GM12864 (cell line): Measurements from ENCODE around the gene SLC25A45.

Experiments
- DNase-seq: peaks from one replicate; pipeline ENCODE4 v3.0.0-alpha.2; 2011; ENCODE audit warnings: low read depth
- H3K4me3 ChIP-seq: 2 replicates; pipeline ENCODE4 v1.5.1; 2011; ENCODE audit warnings: mild to moderate bottlenecking, low read depth, low read length, control low read depth
- TF ChIP-seq, protein P1 (sequence below): IDR thresholded peaks from 2 replicates; pipeline ENCODE4 v1.5.1; 2011; ENCODE audit warnings: low read depth, mild to moderate bottlenecking, moderate library complexity, low read length, control low read depth, inconsistent platforms; ENCODE audit errors: missing control alignments

The SLC25A45 gene

DNA sequence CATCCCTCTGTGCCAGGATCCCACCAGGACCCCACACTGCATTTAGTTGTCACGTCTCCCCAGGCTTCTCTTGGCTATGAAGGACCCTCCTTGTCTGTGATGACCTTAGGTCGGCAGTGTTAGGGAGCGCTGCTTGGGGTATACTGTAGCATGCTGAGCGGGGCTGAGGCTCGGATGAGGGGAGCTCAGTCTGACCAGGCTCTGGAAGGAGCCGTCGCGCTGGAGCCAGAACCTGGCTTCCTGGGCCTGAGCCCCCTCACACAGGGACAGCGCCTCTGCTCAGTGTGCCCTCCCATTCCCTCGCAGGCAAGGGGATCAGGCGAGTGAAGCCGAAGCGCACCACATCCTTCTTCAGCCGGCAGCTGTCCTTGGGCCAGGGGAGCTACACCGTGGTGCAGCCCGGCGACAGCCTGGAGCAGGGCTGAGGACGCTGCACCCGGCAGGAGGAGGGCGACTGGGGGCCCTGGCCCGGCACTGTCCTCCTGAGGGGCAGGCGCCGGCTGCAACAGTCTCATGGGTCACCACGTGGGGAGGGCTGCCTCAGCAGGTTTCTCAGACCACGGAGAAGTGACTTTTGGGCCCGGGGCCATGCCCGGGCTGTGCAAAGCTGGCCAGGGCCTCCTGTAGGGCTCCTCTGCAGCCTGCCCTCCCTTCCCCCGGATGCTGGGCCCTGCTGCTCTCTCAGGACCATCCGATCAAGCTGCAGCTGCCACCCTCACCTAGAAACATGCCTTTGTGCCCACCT is 28.7 kb upstream of the SLC25A45 start:
- DNase-seq = no peak
- TF ChIP-seq, protein P1, sequence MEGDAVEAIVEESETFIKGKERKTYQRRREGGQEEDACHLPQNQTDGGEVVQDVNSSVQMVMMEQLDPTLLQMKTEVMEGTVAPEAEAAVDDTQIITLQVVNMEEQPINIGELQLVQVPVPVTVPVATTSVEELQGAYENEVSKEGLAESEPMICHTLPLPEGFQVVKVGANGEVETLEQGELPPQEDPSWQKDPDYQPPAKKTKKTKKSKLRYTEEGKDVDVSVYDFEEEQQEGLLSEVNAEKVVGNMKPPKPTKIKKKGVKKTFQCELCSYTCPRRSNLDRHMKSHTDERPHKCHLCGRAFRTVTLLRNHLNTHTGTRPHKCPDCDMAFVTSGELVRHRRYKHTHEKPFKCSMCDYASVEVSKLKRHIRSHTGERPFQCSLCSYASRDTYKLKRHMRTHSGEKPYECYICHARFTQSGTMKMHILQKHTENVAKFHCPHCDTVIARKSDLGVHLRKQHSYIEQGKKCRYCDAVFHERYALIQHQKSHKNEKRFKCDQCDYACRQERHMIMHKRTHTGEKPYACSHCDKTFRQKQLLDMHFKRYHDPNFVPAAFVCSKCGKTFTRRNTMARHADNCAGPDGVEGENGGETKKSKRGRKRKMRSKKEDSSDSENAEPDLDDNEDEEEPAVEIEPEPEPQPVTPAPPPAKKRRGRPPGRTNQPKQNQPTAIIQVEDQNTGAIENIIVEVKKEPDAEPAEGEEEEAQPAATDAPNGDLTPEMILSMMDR = no peak
- no peak overlapping the region for H3K4me3 ChIP-seq

DNA sequence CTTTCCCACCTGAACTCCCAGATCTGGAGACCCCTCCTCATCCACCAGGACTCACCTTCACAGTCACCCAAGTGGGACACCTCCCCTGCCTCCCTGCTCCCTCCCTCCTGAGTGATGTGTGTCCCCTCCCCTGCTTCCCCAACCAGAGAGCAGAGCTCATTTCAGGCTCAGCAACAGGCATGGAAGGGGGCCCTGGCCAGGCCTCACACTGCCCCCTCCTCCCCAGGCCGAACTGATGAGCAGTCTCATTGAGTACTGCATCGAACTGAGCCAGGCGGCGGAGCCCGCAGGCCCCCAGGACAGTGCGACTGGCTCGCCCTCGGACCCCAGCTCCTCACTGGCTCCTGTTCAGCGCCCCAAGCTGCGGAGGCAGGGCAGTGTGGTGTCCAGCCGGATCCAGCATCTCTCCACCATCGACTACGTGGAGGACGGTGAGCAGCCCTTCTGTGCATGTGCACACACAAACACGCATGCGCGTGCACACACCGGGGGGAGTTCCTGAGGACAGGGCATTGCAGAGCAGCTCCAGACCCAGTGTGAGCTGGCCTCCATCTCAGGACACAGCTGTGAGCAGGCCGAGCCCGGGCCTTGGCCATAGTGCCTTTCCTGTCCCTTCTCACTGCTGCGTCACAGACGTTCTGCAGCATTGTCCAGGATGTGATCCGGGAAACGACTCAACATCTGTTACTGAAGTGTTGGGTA is 22.3 kb upstream of the SLC25A45 start:
- TF ChIP-seq, protein P1 = no peak
- H3K4me3 ChIP-seq = no peak overlapping the region
- DNase-seq = no peak

DNA sequence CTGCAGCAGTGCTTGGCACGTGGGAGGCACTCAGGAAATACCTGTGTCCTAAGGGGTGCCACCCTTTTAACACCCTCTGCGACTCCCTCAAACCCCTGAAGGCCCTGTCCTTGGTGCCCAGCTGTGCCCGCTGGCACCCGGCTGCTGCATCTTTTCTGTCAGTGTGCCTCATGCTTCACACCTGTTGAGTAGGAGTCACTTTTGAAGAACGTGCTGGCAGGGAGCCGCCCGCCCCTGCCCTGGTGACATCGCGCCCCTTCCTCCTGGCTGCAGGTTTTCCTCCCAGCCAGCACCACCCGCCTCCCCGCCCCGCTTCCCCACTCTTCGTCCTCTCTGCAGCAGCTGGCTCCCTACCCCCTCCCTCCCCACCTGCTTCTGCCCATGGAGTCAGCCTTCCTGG is 21.8 kb upstream of the SLC25A45 start:
- no peak for DNase-seq
- H3K4me3 ChIP-seq = no peak overlapping the region; the same call in 1 of the 2 replicates
- TF ChIP-seq, protein P1 = no peak

DNA sequence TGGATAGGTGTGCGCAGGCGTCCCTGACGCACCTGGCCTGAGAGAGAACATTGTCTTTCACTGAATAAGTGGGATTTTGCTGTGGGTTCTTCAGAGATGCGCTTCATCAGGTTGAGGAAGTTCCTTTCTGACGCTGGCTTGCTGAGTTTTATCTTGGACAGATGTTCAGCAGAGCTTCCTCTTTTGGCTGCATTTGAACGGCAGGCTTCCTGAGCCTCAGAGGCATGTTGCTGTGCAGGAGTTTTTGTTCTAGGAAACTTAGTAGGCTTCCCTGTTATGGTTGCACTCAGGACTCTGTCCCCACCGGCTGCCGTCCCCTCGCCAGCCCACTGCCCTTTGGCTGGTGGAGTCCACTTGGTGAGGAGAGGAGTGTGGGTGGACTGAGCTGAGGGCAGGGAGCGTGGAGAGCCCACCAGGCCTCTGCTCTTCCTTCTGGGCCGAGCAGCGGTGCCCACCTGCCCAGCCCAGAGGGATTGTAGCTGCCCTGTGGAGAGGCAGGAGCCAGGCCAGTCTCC is 21.2 kb upstream of the SLC25A45 start:
- DNase-seq = no peak
- TF ChIP-seq, protein P1 = no peak
- H3K4me3 ChIP-seq = no peak overlapping the region; the same call in 1 of the 2 replicates

DNA sequence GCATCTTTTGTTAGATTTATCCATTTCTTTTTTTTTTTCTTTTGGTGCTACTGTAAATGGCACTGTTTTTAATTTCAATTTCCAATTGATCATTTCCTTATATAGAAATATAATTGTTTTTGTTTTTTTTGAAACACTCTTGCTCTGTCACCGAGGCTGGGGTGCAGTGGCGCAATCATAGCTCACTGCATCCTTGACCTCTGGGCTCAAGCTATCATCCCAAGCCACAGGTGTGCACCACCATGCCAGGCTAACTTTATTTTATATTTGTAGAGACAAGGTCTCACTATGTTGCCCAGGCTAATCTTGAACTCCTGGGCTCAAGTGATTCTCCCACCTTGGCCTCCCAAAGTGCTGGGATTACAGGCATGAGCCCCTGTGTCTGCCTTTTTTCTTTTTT is 20.3 kb upstream of the SLC25A45 start:
- TF ChIP-seq, protein P1 = no peak
- no peak overlapping the region for H3K4me3 ChIP-seq
- DNase-seq = no peak

DNA sequence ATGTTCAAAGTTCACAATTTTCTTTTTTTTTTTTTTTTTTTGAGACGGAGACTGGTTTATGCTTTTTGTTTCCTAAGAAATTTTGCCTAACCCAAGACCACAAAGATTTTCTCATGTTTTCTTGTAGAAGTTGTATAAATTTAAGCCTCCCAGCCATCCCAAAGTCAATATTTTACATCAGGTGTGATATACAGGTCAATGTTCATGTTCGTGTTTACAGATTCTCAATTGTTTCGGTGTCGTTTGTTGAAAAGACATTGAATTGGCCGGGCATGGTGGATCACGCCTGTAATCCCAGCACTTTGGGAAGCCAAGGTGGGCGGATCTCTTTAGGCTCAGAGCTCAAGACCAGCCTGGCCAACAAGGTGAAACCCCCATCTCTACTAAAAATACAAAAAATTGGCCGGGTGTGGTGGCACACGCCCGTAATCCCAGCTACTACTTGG is 19.4 kb upstream of the SLC25A45 start:
- DNase-seq = no peak
- H3K4me3 ChIP-seq = no peak overlapping the region
- TF ChIP-seq, protein P1 = no peak
